ENCODE measurements around the gene TRPM1.

TRPM1 gene

GRCh38 chr15:31101262-31102038 lies at the start of gene TRPM1:
TSS of gene TRPM1 (minus strand) at chr15:31101725. CDS start at chr15:31081355, 20,370 bp downstream.
- FAIRE-seq: no peak

GRCh38 chr15:31150732-31151231 lies 49.3 kb upstream of the TRPM1 start:
- FAIRE-seq: no peak

- no peak for FAIRE-seq
These were observed 48.5 kb upstream of the TRPM1 start for GRCh38 chr15:31149987-31150386.

- no peak for FAIRE-seq
These were observed 47.6 kb upstream of the TRPM1 start for GRCh38 chr15:31149088-31149505.

GRCh38 chr15:31148297-31149087 lies 47.0 kb upstream of the TRPM1 start:
- no peak for FAIRE-seq

- no peak for FAIRE-seq
These were observed 46.4 kb upstream of the TRPM1 start for GRCh38 chr15:31147944-31148296.

GRCh38 chr15:31147456-31147855 lies 45.9 kb upstream of the TRPM1 start:
- no peak for FAIRE-seq

- no peak for FAIRE-seq
These were observed 43.9 kb upstream of the TRPM1 start for GRCh38 chr15:31145271-31145911.

GRCh38 chr15:31141792-31142191 lies 40.3 kb upstream of the TRPM1 start:
- no peak for FAIRE-seq

GRCh38 chr15:31136607-31137328 lies 35.2 kb upstream of the TRPM1 start:
- no peak for FAIRE-seq

- no peak for FAIRE-seq
These were observed 34.5 kb upstream of the TRPM1 start for GRCh38 chr15:31136016-31136415.

GRCh38 chr15:31135523-31135922 lies 34.0 kb upstream of the TRPM1 start:
- no peak for FAIRE-seq

GRCh38 chr15:31133890-31134289 lies 32.4 kb upstream of the TRPM1 start:
- FAIRE-seq: no peak

GRCh38 chr15:31131853-31132375 lies 30.4 kb upstream of the TRPM1 start:
- FAIRE-seq: no peak

- FAIRE-seq: no peak
These were observed 29.2 kb upstream of the TRPM1 start for GRCh38 chr15:31130576-31131237.

GRCh38 chr15:31129769-31130303 lies 28.3 kb upstream of the TRPM1 start:
- FAIRE-seq: no peak

GRCh38 chr15:31128919-31129768 lies 27.6 kb upstream of the TRPM1 start:
- no peak for FAIRE-seq

- FAIRE-seq: no peak
These were observed 27.0 kb upstream of the TRPM1 start for GRCh38 chr15:31128477-31128876.

- FAIRE-seq: no peak
These were observed 26.2 kb upstream of the TRPM1 start for GRCh38 chr15:31127596-31128261.

- no peak for FAIRE-seq
These were observed 23.5 kb upstream of the TRPM1 start for GRCh38 chr15:31125061-31125460.

Data from colon (tissue), 2 donors.